ENCODE measurements around the gene CEPT1.
"Not testable (repeated sequence)": the region's sequence is repeated elsewhere in the genome, so short reads cannot be mapped to it uniquely, and the experiment has no call there.

CEPT1 gene

GRCh38 chr1:111139956-111140679 is at the start of gene CEPT1, which contains the start of gene DRAM2:
Gene CEPT1 (plus strand): TSS chr1:111140223. CDS start chr1:111147715, 7,492 bp downstream.
Gene DRAM2 (minus strand): TSS chr1:111140093. CDS start chr1:111131554, 8,539 bp downstream.
- DNase-seq (ENCODE audit: low spot score), result peak; percentile 96

- not testable (repeated sequence) for DNase-seq (ENCODE audit: low spot score)
Measured at GRCh38 chr1:111095421-111095820, 44.6 kb upstream of the CEPT1 start.

- DNase-seq (ENCODE audit: low spot score), result no peak
Measured at GRCh38 chr1:111097356-111098099, 42.5 kb upstream of the CEPT1 start.

- DNase-seq (ENCODE audit: low spot score), result no peak
Measured at GRCh38 chr1:111099289-111099688, 40.7 kb upstream of the CEPT1 start.

GRCh38 chr1:111101854-111102642 is 38.0 kb upstream of the CEPT1 start:
- DNase-seq (ENCODE audit: low spot score), result no peak

- no peak for DNase-seq (ENCODE audit: low spot score)
Measured at GRCh38 chr1:111104981-111105380, 35.0 kb upstream of the CEPT1 start.

- DNase-seq (ENCODE audit: low spot score), result no peak
Measured at GRCh38 chr1:111110197-111110899, 29.7 kb upstream of the CEPT1 start.

- DNase-seq (ENCODE audit: low spot score), result no peak
Measured at GRCh38 chr1:111116496-111116895, 23.5 kb upstream of the CEPT1 start.

GRCh38 chr1:111126354-111126753 is 13.7 kb upstream of the CEPT1 start:
- DNase-seq (ENCODE audit: low spot score), result no peak

- DNase-seq (ENCODE audit: low spot score), result peak; percentile 59
Measured at GRCh38 chr1:111127923-111128643, 11.9 kb upstream of the CEPT1 start.

- no peak for DNase-seq (ENCODE audit: low spot score)
Measured at GRCh38 chr1:111129376-111129775, 10.6 kb upstream of the CEPT1 start.

- DNase-seq (ENCODE audit: low spot score), result no peak
Measured at GRCh38 chr1:111131693-111132092, 8.3 kb upstream of the CEPT1 start.

GRCh38 chr1:111133866-111134265 is 6.2 kb upstream of the CEPT1 start:
- DNase-seq (ENCODE audit: low spot score), result no peak

- peak; percentile 75 for DNase-seq (ENCODE audit: low spot score)
Measured at GRCh38 chr1:111139324-111139955, 583 bp upstream of the CEPT1 start.

- DNase-seq (ENCODE audit: low spot score), result no peak
Measured at GRCh38 chr1:111140680-111140967, 601 bp downstream of the CEPT1 start.

GRCh38 chr1:111141245-111142220 is 1.5 kb downstream of the CEPT1 start:
- DNase-seq (ENCODE audit: low spot score), result no peak

GRCh38 chr1:111142356-111142975 is 2.4 kb downstream of the CEPT1 start:
- no peak for DNase-seq (ENCODE audit: low spot score)

GRCh38 chr1:111145542-111145941 is 5.5 kb downstream of the CEPT1 start:
- no peak for DNase-seq (ENCODE audit: low spot score)
